ENCODE data around the gene ZNF618. TPM values are rescaled to one million over a fixed set of nuclear protein-coding genes. Genes with fewer than 3 reads are reported as not detected.

The ZNF618 gene
- total RNA-seq, 5 donors from 2014 or later (not counting 1 experiment from before 2014, with no cell fraction given) = 0.73 to 3.0 (median 1.4) TPM

DNA sequence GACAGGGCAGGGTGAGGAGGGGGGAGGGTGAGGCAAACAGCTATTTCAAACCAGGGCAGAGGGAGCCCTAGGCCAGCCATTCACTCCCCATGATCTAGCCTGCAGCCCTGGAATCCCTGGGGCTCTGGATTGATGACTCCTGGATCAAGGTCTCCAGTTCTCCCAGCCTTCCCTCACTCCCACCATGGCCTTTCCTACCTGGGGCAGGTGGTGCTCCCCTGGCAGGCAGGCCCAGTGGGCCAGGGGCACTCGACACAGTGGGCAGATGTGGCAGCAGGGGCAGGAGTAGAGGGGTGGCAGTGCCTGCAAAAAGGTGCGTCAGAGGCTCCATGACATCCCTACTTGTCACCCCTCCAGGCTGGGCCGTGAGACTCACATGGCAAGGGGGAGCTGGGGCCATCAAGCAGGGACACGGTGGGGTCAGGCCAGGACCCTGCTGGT lies 216.9 kb downstream of the ZNF618 start:
- peaks cover 0 to 5% of the 10 kb centered on the region in 2 experiments for H3K4me1 ChIP-seq (ENCODE audit: control insufficient read depth in 1 of 2, extremely low read depth in 1 of 2, insufficient read depth in 2 of 2, low read length in 2 of 2)
- H3K27me3 ChIP-seq (replicated peaks in 1 of 2; ENCODE audit: control insufficient read depth in 2 of 2, extremely low read depth in 1 of 2, insufficient read depth in 2 of 2, low read length in 1 of 2) = peaks cover 4 to 60% of the 10 kb centered on the region in 2 experiments
- H3K27ac Mint-ChIP-seq = no peak overlapping the region
- ChIA-PET CTCF (no interaction called here), POLR2A (no interaction called here)
- H3K36me3 ChIP-seq (ENCODE audit: control insufficient read depth in 2 of 2, extremely low read depth in 1 of 2, insufficient read depth in 1 of 2, low read length in 1 of 2) = no peaks in the 10 kb centered on the region
- no peaks in the 10 kb centered on the region for H3K9me3 ChIP-seq
- peaks cover 11 to 14% (median 12%) of the 10 kb centered on the region in 3 donors for H3K4me1 Mint-ChIP-seq
- no peak overlapping the region for H3K4me3 ChIP-seq (ENCODE audit: control insufficient read depth in 1 of 2, extremely low read depth in 1 of 2, low read length in 1 of 2)
- no peaks in the 10 kb centered on the region for H3K36me3 Mint-ChIP-seq
- no peak overlapping the region for H3K27ac ChIP-seq (ENCODE audit: low read length)
- H3K4me3 Mint-ChIP-seq = no peak overlapping the region
- ATAC-seq (replicated peaks in 1 of 4) = no peak
- peaks cover 36 to 56% of the 10 kb centered on the region in 2 donors for H3K27me3 Mint-ChIP-seq
- 60% methylated on average over 1 of the region's 4 CpGs for WGBS (ENCODE audit: insufficient coverage)
- no peak for DNase-seq
- no peaks in the 10 kb centered on the region for H3K9me3 Mint-ChIP-seq

DNA sequence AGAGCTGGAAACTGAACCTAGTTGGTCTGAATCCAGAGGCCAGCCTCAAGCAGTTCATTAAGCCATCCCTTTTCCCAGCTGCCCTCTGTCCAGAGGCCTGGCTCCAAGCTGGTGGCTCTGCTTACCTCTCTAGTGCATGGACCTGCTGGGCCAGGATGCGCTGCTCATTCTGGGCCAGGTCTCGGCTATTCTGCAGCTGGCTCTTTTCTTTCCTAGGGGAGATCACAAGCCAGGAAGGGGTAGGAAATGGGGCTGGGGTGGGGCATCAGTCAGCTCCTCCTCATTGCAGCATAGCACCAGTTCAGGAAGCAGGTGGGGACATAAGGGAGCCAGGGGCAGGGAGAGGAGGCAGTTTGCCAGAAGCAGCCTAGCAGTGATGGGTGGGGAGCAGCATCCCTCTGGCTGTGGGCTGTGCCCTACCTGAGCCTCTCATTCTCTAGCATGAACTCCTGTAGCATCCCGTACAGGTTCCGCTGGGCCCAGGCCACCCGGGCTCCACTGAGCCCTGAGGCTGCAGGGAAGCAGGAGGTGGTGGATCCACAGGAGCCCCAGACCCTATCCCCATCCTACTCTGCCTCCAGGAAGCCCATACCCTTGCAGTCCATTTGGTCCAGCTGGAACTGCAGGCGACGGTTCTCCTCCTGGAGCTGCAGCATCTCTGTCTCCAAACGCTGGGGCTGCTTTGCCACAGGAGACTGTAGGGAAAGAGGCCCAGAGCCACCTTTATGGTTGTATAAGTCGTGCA lies 217.8 kb downstream of the ZNF618 start:
- Mint-ChIP-seq H3K4me1 (peaks cover 11 to 15% (median 12%) of the 10 kb centered on the region in 3 donors), H3K27me3 (peaks cover 37 to 55% of the 10 kb centered on the region in 2 donors), H3K9me3 (no peaks in the 10 kb centered on the region), H3K27ac (no peak overlapping the region), H3K4me3 (no peak overlapping the region), H3K36me3 (no peaks in the 10 kb centered on the region)
- Histone ChIP-seq H3K4me3 (ENCODE audit: control insufficient read depth in 1 of 2, extremely low read depth in 1 of 2, low read length in 1 of 2) (no peak overlapping the region), H3K27ac (ENCODE audit: low read length) (no peak overlapping the region), H3K4me1 (ENCODE audit: control insufficient read depth in 1 of 2, extremely low read depth in 1 of 2, insufficient read depth in 2 of 2, low read length in 2 of 2) (peaks cover 0 to 5% of the 10 kb centered on the region in 2 experiments), H3K9me3 (no peaks in the 10 kb centered on the region), H3K36me3 (ENCODE audit: control insufficient read depth in 2 of 2, extremely low read depth in 1 of 2, insufficient read depth in 1 of 2, low read length in 1 of 2) (no peaks in the 10 kb centered on the region), H3K27me3 (replicated peaks in 1 of 2; ENCODE audit: control insufficient read depth in 2 of 2, extremely low read depth in 1 of 2, insufficient read depth in 2 of 2, low read length in 1 of 2) (peaks cover 4 to 59% of the 10 kb centered on the region in 2 experiments)
- DNase-seq (no peak), ATAC-seq (replicated peaks in 1 of 4) (no peak)
- 86% methylated on average over 7 of the region's 9 CpGs for WGBS (ENCODE audit: insufficient coverage)
- ChIA-PET POLR2A (no interaction called here), CTCF (no interaction called here)

DNA sequence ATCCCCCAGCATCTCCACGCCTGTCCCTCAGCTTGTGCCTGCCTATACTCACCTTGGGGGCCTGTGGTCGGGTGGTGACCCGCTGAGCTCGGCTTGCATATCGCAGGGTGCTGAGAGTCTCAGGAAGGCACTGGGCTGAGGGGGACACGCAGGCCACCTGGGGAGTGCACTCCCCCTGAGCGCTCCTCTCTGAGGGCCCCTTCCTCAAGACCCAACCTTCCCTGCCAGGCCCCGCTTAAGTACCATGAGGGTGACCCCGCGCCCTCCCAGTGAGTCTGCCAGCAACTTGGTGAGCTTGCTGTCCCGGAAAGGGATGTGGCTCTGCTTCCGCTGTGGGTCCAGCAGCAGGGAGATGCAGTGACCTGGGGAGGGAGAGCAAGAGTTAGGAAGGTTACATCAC lies 218.9 kb downstream of the ZNF618 start:
- POLR2A ChIA-PET = no interaction called here
- H3K27me3 ChIP-seq (replicated peaks in 1 of 2; ENCODE audit: control insufficient read depth in 2 of 2, extremely low read depth in 1 of 2, insufficient read depth in 2 of 2, low read length in 1 of 2) = peaks cover 4 to 69% of the 10 kb centered on the region in 2 experiments
- CTCF ChIA-PET = interaction anchor here in 1 of 2 donors (1.1 kb wide), 1 partner anchor 12 kb away, joined by 8 read pairs; no protein-coding TSS in a partner anchor

DNA sequence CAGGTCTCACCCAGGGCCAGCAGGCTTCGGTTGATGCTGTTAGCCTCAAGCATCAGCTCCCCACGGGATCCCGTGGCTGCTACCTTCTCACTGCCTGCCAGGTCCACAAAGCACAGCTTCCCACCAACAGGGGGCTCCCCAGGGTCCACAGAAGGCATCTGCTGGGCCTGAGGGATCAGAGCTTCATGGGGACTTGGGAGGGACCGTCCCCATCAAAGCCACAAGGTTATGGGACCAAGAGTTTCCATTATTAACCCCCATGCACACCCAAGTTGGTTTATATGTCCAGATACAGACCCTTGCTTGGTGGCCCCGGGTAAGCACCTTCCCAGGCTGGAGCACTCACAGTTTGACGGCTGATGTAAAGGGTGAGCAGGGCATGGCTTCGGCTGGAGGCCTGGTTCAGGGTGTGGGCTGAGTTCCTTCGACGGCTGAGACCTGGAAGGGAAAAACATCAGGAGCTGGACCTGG lies 220.0 kb downstream of the ZNF618 start:
- 71% methylated on average over 8 of the region's 9 CpGs for WGBS (ENCODE audit: insufficient coverage)
- peaks cover 11 to 16% (median 12%) of the 10 kb centered on the region in 3 donors for H3K4me1 Mint-ChIP-seq
- Histone ChIP-seq H3K36me3 (ENCODE audit: control insufficient read depth in 2 of 2, extremely low read depth in 1 of 2, insufficient read depth in 1 of 2, low read length in 1 of 2) (no peaks in the 10 kb centered on the region), H3K27me3 (replicated peaks in 1 of 2; ENCODE audit: control insufficient read depth in 2 of 2, extremely low read depth in 1 of 2, insufficient read depth in 2 of 2, low read length in 1 of 2) (peaks cover 4 to 70% of the 10 kb centered on the region in 2 experiments), H3K27ac (ENCODE audit: low read length) (no peak overlapping the region), H3K4me1 (ENCODE audit: control insufficient read depth in 1 of 2, extremely low read depth in 1 of 2, insufficient read depth in 2 of 2, low read length in 2 of 2) (peaks cover 0 to 5% of the 10 kb centered on the region in 2 experiments), H3K9me3 (no peaks in the 10 kb centered on the region), H3K4me3 (ENCODE audit: control insufficient read depth in 1 of 2, extremely low read depth in 1 of 2, low read length in 1 of 2) (no peak overlapping the region)
- H3K9me3 Mint-ChIP-seq = no peaks in the 10 kb centered on the region
- CTCF ChIA-PET = no interaction called here
- peak overlapping the region in 1 of 3 donors; percentile 51 for H3K4me3 Mint-ChIP-seq
- ATAC-seq (replicated peaks in 1 of 4) (no peak), DNase-seq (no peak)
- H3K27ac Mint-ChIP-seq = no peak overlapping the region
- POLR2A ChIA-PET = no interaction called here
- no peaks in the 10 kb centered on the region for H3K36me3 Mint-ChIP-seq
- H3K27me3 Mint-ChIP-seq = peaks cover 37 to 59% of the 10 kb centered on the region in 2 donors

More for the DNA sequence above, 218.9 kb downstream of the ZNF618 start:
- no peak for DNase-seq
- H3K4me1 ChIP-seq (ENCODE audit: control insufficient read depth in 1 of 2, extremely low read depth in 1 of 2, insufficient read depth in 2 of 2, low read length in 2 of 2) = peaks cover 0 to 5% of the 10 kb centered on the region in 2 experiments
- Mint-ChIP-seq H3K4me1 (peaks cover 11 to 16% (median 12%) of the 10 kb centered on the region in 3 donors), H3K4me3 (no peak overlapping the region), H3K27me3 (peaks cover 42 to 58% of the 10 kb centered on the region in 2 donors), H3K9me3 (no peaks in the 10 kb centered on the region), H3K36me3 (no peaks in the 10 kb centered on the region), H3K27ac (no peak overlapping the region)
- H3K9me3 ChIP-seq = no peaks in the 10 kb centered on the region
- ATAC-seq (replicated peaks in 1 of 4) = no peak
- H3K27ac ChIP-seq (ENCODE audit: low read length) = no peak overlapping the region
- no peaks in the 10 kb centered on the region for H3K36me3 ChIP-seq (ENCODE audit: control insufficient read depth in 2 of 2, extremely low read depth in 1 of 2, insufficient read depth in 1 of 2, low read length in 1 of 2)
- no peak overlapping the region for H3K4me3 ChIP-seq (ENCODE audit: control insufficient read depth in 1 of 2, extremely low read depth in 1 of 2, low read length in 1 of 2)
- WGBS (ENCODE audit: insufficient coverage) = 71% methylated on average over 4 of the region's 12 CpGs

DNA sequence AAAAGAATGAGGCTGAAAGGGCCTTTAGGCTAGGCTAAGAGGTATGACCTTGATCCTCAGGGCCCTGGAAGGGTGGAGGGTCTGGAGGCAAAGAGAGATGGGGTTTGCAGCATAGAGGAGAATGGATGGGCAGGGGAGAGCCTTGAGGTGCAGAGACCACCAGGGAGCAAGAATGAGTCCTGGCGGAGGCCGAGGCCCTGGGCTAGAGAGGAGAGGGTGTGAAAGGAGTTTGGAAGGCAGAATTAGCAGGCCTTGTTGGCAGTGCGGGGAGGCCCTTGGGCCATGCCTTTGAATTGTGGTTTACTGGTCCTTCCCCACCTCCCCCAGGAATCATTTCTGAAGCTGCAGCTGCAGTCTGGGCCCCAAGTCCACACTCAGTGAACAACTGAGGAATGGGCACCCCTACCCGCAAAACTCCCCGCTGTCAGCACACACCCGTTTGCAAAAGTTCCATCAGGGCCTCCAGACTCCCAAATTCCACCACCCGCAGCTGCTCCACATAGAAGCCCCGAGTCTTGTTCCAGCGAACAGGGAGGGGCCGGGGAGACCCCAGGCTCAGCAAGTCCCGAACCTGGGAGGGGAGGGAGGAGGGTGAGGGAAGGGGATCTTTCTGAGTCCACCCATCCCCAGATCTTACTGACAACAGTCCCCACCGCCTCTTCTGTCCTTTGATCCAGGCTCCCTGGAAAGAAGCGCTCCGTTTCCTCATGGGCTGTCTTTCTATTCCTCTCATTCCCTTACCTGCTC lies 220.9 kb downstream of the ZNF618 start:
- CTCF ChIA-PET = no interaction called here
- Histone ChIP-seq H3K36me3 (ENCODE audit: control insufficient read depth in 2 of 2, extremely low read depth in 1 of 2, insufficient read depth in 1 of 2, low read length in 1 of 2) (no peaks in the 10 kb centered on the region), H3K4me1 (ENCODE audit: control insufficient read depth in 1 of 2, extremely low read depth in 1 of 2, insufficient read depth in 2 of 2, low read length in 2 of 2) (peaks cover 0 to 5% of the 10 kb centered on the region in 2 experiments), H3K9me3 (no peaks in the 10 kb centered on the region), H3K4me3 (ENCODE audit: control insufficient read depth in 1 of 2, extremely low read depth in 1 of 2, low read length in 1 of 2) (no peak overlapping the region), H3K27ac (ENCODE audit: low read length) (no peak overlapping the region), H3K27me3 (replicated peaks in 1 of 2; ENCODE audit: control insufficient read depth in 2 of 2, extremely low read depth in 1 of 2, insufficient read depth in 2 of 2, low read length in 1 of 2) (peaks cover 4 to 70% of the 10 kb centered on the region in 2 experiments)
- Mint-ChIP-seq H3K36me3 (peaks cover 3% of the 10 kb centered on the region), H3K4me3 (peak overlapping the region; percentile 43 to 71 (median 61)), H3K27ac (no peak overlapping the region), H3K4me1 (peaks cover 11 to 16% (median 12%) of the 10 kb centered on the region in 3 donors), H3K9me3 (peaks cover 0 to 4% (median 3%) of the 10 kb centered on the region in 3 donors), H3K27me3 (peaks cover 37 to 59% of the 10 kb centered on the region in 2 donors)
- WGBS (ENCODE audit: insufficient coverage) = 75% methylated on average over 5 of the region's 14 CpGs
- DNase-seq (no peak), ATAC-seq (replicated peaks in 1 of 4) (no peak)
- POLR2A ChIA-PET = no interaction called here

DNA sequence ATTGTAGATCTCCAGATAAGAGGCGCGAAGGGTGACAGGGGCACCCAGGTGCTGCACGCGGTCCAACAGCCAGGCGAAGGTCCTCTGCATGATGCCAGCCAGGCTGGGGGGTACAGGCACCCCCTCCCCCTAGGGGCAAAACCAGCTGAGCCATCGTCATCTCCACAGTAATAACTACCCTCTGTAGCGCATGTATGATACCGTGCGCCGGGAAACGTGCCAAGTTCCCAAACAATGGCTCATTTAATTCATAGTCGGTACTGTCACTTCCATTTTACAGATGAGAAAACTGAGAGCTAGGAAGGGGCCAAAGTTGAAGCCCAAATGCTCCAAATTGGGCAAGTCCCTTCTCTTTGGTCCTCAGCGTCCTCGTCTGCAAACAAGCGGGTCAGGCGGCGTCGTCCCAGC lies 221.5 kb downstream of the ZNF618 start:
- no peak for ATAC-seq (replicated peaks in 1 of 4)
- peaks cover 37 to 61% of the 10 kb centered on the region in 2 donors for H3K27me3 Mint-ChIP-seq
- H3K27me3 ChIP-seq (replicated peaks in 1 of 2; ENCODE audit: control insufficient read depth in 2 of 2, extremely low read depth in 1 of 2, insufficient read depth in 2 of 2, low read length in 1 of 2) = peaks cover 4 to 66% of the 10 kb centered on the region in 2 experiments
- no peaks in the 10 kb centered on the region for H3K9me3 ChIP-seq
- peaks cover 0 to 5% of the 10 kb centered on the region in 2 experiments for H3K4me1 ChIP-seq (ENCODE audit: control insufficient read depth in 1 of 2, extremely low read depth in 1 of 2, insufficient read depth in 2 of 2, low read length in 2 of 2)
- no peak overlapping the region for H3K27ac ChIP-seq (ENCODE audit: low read length)
- peaks cover 3% of the 10 kb centered on the region for H3K36me3 Mint-ChIP-seq
- ChIA-PET CTCF (no interaction called here), POLR2A (no interaction called here)
- H3K27ac Mint-ChIP-seq = no peak overlapping the region
- H3K4me3 ChIP-seq (ENCODE audit: control insufficient read depth in 1 of 2, extremely low read depth in 1 of 2, low read length in 1 of 2) = no peak overlapping the region
- H3K4me1 Mint-ChIP-seq = peaks cover 11 to 16% (median 12%) of the 10 kb centered on the region in 3 donors
- H3K4me3 Mint-ChIP-seq = peak overlapping the region; percentile 43 to 71 (median 61)
- DNase-seq = no peak
- no peaks in the 10 kb centered on the region for H3K36me3 ChIP-seq (ENCODE audit: control insufficient read depth in 2 of 2, extremely low read depth in 1 of 2, insufficient read depth in 1 of 2, low read length in 1 of 2)
- peaks cover 0 to 7% (median 3%) of the 10 kb centered on the region in 3 donors for H3K9me3 Mint-ChIP-seq
- 33% methylated on average over 15 of the region's 18 CpGs for WGBS (ENCODE audit: insufficient coverage)

All from T-cell (primary cell).